ENCODE results near the gene TNRC18. TPM values are rescaled to one million over a fixed set of nuclear protein-coding genes. Genes with fewer than 3 reads are reported as not detected.

Gene TNRC18
- total RNA-seq, 1 donor from 2014 or later = 169 TPM

DNA sequence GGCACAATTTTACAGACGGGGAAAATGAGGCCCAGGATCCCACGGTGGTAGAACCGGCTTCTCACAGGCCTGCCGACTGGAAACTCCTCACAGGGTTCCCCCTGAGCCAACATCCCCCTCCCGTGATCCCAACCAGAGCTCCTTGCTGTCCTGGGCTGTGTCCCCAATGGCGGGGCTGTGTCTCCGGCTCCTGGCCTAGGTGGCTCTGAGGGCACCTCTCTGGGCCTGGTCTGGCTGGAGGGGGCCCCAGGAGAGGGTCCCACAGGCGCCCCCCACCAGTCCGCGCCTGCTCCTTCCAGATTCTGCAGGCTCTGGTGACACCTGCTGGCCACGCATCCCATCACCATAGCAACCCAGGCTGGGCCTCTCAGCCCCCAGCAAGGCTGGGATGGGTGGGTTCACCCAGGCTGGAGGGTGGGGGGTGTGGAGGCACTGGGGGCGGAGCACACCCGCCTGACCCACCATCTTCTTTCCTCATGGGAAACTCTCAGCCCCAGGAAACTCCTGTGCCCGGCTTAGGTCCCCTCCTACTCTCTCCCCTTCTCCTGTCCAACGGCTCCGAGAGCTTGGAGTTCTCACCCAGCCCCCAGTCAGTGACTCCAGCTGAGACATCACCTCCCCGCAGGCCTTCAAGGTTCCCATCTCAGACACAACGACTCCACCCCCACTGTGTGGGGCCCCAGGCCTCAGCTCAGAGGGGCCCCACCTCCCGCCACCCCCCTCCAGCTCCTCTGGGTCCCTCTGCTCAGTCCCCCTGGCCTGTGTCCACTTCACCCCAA lies 27.1 kb upstream of the TNRC18 start:
- no peak for DNase-seq (ENCODE audit: extremely low spot score, unreplicated experiment)
- Mint-ChIP-seq H3K9me3 (no peaks in the 10 kb centered on the region), H3K4me3 (no peak overlapping the region), H3K4me1 (ENCODE audit: unreplicated experiment) (peaks cover 15% of the 10 kb centered on the region), H3K27me3 (peaks cover 4% of the 10 kb centered on the region), H3K27ac (no peak overlapping the region), H3K36me3 (no peaks in the 10 kb centered on the region)
- TF ChIP-seq, protein P1, sequence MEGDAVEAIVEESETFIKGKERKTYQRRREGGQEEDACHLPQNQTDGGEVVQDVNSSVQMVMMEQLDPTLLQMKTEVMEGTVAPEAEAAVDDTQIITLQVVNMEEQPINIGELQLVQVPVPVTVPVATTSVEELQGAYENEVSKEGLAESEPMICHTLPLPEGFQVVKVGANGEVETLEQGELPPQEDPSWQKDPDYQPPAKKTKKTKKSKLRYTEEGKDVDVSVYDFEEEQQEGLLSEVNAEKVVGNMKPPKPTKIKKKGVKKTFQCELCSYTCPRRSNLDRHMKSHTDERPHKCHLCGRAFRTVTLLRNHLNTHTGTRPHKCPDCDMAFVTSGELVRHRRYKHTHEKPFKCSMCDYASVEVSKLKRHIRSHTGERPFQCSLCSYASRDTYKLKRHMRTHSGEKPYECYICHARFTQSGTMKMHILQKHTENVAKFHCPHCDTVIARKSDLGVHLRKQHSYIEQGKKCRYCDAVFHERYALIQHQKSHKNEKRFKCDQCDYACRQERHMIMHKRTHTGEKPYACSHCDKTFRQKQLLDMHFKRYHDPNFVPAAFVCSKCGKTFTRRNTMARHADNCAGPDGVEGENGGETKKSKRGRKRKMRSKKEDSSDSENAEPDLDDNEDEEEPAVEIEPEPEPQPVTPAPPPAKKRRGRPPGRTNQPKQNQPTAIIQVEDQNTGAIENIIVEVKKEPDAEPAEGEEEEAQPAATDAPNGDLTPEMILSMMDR (conservative IDR thresholded peaks at IDR 0.05) = peak; percentile 80

DNA sequence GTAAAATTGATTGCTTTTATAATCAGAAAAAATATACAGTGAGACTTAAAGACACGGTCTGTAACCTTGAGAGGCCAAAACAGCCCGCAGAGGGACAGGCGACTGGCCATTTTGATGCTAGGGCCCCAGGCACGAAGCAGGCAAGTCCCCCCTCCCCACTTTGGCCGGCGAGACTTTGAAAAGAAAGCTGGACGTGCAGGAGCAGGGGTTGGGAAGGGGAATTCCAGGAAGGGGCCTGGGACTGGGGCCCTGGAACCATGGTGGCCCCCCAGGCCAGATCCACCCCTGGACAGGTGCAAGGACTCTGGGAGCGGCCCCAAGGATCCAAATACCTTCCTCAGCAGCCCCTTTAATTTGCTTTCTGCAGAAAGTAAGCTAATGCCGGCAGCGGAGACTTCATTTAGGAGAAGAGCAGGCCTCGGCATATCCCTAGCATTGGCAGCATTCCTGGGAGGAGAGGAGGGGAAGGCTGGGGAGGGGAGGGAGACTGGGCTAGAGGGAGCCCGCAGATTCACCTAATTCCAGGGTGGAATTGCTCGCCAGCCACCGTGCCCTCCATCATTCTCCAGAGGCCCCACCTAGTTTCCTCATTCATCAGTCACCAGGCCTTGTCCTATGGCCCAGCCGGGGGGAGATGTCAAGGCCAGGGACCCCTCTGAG lies 24.9 kb upstream of the TNRC18 start:
- Mint-ChIP-seq H3K4me1 (ENCODE audit: unreplicated experiment) (peaks cover 15% of the 10 kb centered on the region), H3K27ac (no peak overlapping the region), H3K27me3 (no peaks in the 10 kb centered on the region), H3K4me3 (no peak overlapping the region), H3K9me3 (no peaks in the 10 kb centered on the region), H3K36me3 (no peaks in the 10 kb centered on the region)
- TF ChIP-seq, protein P1 (conservative IDR thresholded peaks at IDR 0.05) = no peak
- no peak for DNase-seq (ENCODE audit: extremely low spot score, unreplicated experiment)

DNA sequence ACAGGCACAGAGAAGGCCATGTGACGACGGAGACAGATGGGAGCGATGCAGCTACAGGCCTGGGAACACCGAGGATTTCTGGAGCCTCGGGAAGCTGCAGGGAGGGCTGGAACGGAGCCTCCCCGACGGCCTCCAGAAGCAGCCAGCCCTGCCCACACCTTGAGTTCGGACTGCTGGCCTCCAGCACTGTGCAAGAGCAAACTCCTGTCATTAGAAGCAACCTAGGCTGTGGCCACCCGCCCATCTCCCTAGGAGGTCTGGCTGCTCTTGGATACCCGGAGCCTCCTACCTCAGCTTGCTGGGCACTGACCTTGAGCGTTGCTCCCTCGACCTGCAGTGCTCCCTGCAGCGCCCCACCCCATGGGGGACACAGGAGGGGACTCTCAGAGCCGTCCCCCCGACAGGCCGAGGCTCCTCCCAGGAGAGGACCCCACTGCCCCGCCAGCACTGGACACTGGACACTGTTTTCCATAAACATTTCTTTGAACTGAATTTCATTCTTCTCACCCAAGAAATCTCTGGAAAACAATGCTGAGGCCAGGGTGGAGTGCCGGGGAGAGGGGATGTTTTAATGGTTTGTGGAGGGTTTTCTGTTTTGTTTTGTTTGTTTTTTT lies 22.5 kb upstream of the TNRC18 start:
- Mint-ChIP-seq H3K36me3 (no peaks in the 10 kb centered on the region), H3K9me3 (no peaks in the 10 kb centered on the region), H3K27ac (peak overlapping the region; percentile 41), H3K4me1 (ENCODE audit: unreplicated experiment) (peaks cover 5% of the 10 kb centered on the region), H3K27me3 (no peaks in the 10 kb centered on the region), H3K4me3 (no peak overlapping the region)
- TF ChIP-seq, protein P1 (conservative IDR thresholded peaks at IDR 0.05) = no peak
- no peak for DNase-seq (ENCODE audit: extremely low spot score, unreplicated experiment)

DNA sequence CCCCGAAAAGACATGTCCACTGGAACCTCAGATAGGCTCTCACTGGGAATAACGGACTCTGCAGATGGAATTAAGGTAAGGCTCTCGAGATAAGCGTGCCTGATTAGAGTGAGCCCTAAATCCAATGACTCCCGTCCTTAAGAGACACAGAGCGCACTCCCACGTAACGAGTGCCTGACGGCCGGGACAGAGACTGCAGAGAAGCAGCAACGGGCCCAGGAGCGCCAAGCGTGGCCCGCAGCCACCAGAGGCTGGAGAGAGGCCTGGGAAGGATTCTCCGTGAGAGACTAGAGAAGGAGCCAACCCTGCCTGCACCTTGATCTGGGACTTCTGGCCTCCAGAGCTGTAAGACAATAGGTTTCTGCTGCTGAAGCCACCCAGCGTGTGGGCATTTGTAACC lies 20.0 kb upstream of the TNRC18 start:
- Mint-ChIP-seq H3K27me3 (no peaks in the 10 kb centered on the region), H3K36me3 (no peaks in the 10 kb centered on the region)
- TF ChIP-seq, protein P1 (conservative IDR thresholded peaks at IDR 0.05) = no peak

DNA sequence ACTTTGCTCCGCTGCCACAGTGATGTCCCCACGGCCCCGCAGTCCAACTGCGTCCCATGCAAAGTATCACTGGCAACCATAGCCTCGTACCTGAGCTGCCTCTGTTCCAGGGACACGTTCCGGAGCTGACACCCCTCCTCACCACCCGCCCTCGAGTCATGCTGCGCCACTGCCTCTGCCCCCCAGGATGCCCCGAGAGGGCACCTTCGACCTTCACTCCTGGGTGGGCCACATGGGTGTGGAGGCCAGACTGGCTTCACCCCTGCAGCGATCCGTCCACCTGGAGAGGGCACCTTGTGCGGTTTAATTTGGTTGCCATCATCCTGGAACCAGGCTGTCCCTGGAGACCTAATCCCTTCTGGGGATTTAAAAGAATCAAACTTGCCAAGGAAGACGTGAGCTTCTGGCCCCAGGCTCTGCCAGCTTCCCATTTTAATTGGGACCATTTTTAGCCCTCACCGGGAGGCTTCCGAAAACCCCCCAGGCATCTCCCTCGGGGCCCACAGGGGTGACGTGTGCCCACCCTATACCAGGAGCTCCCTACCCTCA lies 19.2 kb upstream of the TNRC18 start:
- Mint-ChIP-seq H3K27ac (no peak overlapping the region), H3K4me1 (ENCODE audit: unreplicated experiment) (peaks cover 12% of the 10 kb centered on the region), H3K36me3 (no peaks in the 10 kb centered on the region), H3K9me3 (no peaks in the 10 kb centered on the region), H3K27me3 (no peaks in the 10 kb centered on the region), H3K4me3 (no peak overlapping the region)
- TF ChIP-seq, protein P1 (conservative IDR thresholded peaks at IDR 0.05) = no peak
- no peak for DNase-seq (ENCODE audit: extremely low spot score, unreplicated experiment)

More for the DNA sequence above, 20.0 kb upstream of the TNRC18 start:
- no peak overlapping the region for H3K4me3 Mint-ChIP-seq
- no peak overlapping the region for H3K27ac Mint-ChIP-seq
- no peaks in the 10 kb centered on the region for H3K9me3 Mint-ChIP-seq
- peaks cover 8% of the 10 kb centered on the region for H3K4me1 Mint-ChIP-seq (ENCODE audit: unreplicated experiment)
- DNase-seq (ENCODE audit: extremely low spot score, unreplicated experiment) = no peak
